NCI-H187 (cell line): ENCODE results near the gene FNDC3B.

Experiments used
- DNase-seq, 2 experiments: peaks; one replicate each; lab custom pipeline; 2025; lab: John Stamatoyannopoulos, UW

The FNDC3B gene

DNA sequence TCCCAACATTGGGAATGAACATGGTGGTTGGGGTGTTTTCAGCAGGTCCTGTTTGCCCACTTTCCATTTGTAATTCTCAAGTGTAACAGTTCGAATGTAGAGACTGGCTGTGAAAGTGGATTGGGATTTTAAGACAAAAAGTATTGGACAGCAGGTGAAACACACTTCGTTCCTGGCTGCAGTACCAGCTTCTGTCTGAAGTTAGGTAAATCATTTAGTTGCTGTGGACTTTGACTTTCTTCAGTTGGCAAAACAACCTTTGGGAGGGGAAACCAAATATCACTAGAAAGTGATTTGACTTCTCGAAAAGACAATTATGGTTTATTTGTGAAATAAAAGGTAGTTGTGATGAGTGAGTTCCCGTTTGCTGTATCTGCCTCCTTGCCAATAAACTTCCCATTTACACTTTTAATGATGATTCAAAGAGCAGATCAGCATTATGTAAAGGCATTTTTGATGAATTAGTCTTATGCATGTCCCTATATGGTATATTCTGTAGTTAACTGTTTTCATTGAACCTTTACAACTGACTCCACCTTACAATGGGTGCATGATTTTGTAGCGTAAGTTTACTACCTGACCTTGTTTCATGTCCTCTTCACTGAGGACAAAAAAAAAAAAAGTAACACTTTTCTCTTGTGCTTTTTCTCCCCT lies 34.0 kb downstream of the FNDC3B start:
- DNase-seq: no peak

GRCh38 chr3:172074032-172074431 lies 34.7 kb downstream of the FNDC3B start:
- no peak for DNase-seq

GRCh38 chr3:172074586-172074985 lies 35.2 kb downstream of the FNDC3B start:
- DNase-seq: no peak

- no peak for DNase-seq
Measured at GRCh38 chr3:172076212-172076611, 36.8 kb downstream of the FNDC3B start.

- DNase-seq: no peak
Measured at GRCh38 chr3:172077197-172077757, 37.9 kb downstream of the FNDC3B start.

- DNase-seq: no peak
Measured at GRCh38 chr3:172078244-172078643, 38.9 kb downstream of the FNDC3B start.

- no peak for DNase-seq
Measured at GRCh38 chr3:172078721-172079120, 39.3 kb downstream of the FNDC3B start.

DNA sequence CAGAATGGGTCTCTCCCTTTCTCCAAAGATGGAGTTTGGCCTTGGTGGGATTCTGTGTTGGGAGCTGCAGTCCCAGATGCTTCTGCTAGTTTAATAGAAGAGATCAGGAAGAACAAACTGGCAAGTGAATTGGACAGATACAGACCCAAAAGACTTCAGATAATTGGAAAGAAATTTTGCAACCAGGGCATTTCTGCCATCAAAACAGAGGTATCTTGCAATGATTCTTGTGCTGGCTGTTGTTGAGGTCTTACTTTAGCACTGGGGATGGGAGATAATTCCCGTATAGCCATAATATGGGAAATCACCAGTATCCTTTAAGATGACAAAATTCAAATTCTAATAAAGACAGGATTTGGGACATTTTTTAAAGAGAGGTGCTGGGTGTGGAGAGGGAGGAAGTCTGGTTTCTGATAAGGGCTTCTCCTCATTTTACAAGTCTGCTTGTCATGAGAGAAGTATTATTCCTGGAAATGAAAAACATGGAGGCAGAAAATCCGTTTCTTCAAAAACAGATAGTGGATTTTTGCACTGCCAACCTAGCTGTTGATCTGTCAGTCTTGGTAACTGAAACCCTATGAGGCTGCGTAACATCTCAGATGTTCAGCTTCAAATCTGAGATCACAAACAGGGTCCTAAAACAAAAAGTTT lies 40.1 kb downstream of the FNDC3B start:
- no peak for DNase-seq

- no peak for DNase-seq
Measured at GRCh38 chr3:172080503-172080902, 41.1 kb downstream of the FNDC3B start.

DNA sequence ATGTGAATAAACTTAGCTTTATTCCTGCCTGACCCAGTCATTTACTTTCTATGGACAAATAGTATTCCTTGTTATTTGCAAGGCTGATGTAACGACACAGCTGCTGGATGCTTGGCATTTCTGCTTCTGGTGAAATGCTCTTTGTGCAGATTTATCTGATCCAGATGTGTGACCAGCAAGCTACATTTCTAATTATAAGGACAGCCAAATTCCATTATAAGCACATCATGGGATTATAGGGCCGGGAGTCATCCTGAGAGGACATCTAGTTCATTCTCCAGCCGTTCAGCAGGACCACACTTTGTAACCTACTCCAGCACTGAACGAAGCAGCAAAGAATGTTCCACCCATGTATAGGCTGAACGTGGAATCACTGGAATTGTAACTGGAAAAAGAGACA lies 42.9 kb downstream of the FNDC3B start:
- no peak for DNase-seq

- DNase-seq: no peak
Measured at GRCh38 chr3:172082820-172083513, 43.6 kb downstream of the FNDC3B start.

GRCh38 chr3:172083995-172084409 lies 44.6 kb downstream of the FNDC3B start:
- DNase-seq: no peak

GRCh38 chr3:172084871-172085556 lies 45.6 kb downstream of the FNDC3B start:
- DNase-seq: no peak

DNA sequence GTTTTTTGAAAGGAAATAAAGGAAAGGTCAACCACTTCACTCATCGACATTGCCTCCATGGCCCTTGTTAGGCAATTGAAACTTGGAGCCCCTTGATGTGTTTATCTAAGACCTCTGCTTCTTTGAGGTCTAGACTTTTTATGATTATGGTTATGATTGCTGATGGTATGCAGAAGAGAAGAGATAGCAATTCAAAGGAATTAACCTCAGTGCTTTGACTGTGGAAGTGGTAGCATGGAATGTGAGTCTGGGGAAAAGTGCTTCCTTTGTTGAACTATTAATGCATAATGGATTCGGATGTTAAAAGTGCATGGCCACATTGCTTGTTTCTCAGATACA lies 46.1 kb downstream of the FNDC3B start:
- no peak for DNase-seq

DNA sequence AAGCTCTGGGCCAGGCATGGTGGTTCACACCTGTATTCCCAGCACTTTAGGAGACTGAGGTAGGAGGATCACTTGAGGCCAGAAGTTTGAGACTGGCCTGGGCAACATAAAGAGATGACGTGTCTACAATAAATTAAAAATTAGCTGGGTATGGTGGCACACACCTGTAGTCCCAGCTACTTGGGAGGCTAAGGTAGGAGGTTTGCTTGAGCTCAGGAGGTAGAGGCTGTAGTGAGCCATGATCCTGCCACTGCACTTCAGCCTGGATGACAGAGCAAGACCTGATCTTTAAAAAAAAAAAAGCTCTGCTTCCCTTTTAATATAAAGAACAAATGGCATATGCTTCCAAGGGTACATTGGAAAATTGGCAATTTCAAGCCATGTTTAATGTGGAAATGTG lies 46.7 kb downstream of the FNDC3B start:
- no peak for DNase-seq

GRCh38 chr3:172087198-172087597 lies 47.8 kb downstream of the FNDC3B start:
- no peak for DNase-seq

DNA sequence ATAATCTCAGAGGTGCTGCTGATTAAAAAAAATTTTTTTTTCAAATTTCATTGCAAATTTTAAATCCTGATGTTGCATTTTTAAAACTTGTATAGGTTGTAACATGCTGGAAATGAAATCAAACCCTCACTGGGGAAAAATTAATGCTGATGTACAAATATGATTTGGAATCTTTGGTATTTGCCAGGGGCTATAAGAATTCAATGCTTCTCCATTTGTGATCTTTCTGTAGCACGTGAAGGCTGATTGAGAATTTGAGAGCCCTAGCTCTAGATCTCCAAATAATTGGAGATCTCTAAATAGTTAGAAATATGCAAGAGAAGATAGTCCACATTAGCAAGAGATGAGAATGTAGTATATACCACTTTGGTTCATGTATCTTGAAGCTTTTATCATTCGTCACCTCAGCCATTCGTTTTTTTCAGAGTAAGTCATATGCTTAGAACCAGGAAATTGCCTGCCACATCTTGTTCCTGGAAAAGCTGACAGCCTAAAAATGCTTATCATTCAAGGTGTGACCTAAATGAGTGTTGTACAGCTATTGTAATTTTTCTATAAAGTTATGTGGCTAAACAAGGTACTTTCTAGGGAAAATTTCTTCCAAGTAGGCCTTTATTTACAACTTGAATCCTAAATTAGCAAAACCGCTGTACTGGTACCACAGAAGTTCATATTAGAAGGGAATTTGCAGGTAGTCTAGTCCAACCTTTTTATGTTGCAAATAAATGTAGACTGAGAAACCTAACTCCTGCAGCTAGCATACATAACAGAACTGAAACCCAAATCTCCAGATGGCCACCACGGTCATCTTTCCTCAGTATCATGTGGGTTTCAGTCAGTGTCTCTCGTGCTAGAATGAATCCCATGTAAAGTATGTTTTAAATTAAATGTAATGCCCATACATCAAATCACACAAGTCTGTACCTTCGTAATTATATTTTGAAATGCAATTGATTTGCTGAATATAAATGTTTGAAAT lies 48.5 kb downstream of the FNDC3B start:
- DNase-seq: no peak

DNA sequence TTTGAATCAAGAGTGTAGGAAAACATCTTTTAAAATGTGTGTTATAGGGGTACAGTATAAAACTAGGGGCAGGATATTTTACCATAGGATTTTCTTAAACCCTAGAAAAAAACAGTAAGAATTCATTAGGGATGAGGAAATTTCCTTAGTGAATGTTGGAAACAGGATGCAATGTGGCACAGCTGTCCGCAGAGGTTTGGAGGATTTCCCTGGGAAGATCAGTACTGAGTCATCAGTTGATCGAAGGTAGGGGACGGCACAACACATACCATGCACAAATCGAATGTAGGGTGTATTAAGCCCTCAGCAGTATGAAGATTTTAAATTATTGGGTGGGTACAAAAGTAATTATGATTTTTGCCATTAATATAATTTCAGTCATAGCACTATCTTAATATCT lies 49.9 kb downstream of the FNDC3B start:
- no peak for DNase-seq

- DNase-seq: no peak
Measured at GRCh38 chr3:172090035-172090434, 50.7 kb downstream of the FNDC3B start.

GRCh38 chr3:172092658-172093057 lies 53.3 kb downstream of the FNDC3B start:
- no peak for DNase-seq
